K562 (cell line): ENCODE results near the gene PPARG. TPM values are rescaled to one million over a fixed set of nuclear protein-coding genes. Genes with fewer than 3 reads are reported as not detected.

Experiments
- ATAC-seq: fragments of 200-7000 bp; cut with Tn5 transposase; 3 replicates; pipeline ENCODE4 v1.9.1; 2020; ENCODE audit warnings: moderate library complexity
- BruUV-seq: library from RNA; stranded (reverse); fragments of 400-500 nt; replicated peaks from 2 replicates; lab custom pipeline; 2021; lab: Mats Ljungman, UMichigan
- CTCF ChIA-PET: fragments of 300-600 bp; formaldehyde crosslinking; extraction: SDS; loops from one replicate; lab custom pipeline; 2021; ENCODE audit warnings: low intra/inter-chr PET ratio; lab: Yijun Ruan, JAX
- POLR2A ChIA-PET: fragments of 300-600, 350-650 bp; sonication (Branson Sonifier 250); formaldehyde crosslinking; extraction: SDS; loops from one replicate; lab custom pipeline; 2021; ENCODE audit warnings: antibody characterized with exemption, inconsistent platforms; lab: Yijun Ruan, JAX
- DNase-seq, 4 experiments: peaks; one replicate each; pipeline versions ENCODE4 v3.0.0 to v3.0.0-alpha.2; 2011 to 2018; ENCODE audit warnings: low spot score in 3 of 4, mixed read lengths in 3 of 4; ENCODE audit errors: extremely low read depth in 1 of 4
- FAIRE-seq: peaks from 2 replicates; lab custom pipeline; 2011; peaks lifted over from hg19 to GRCh38; lab: Jason Lieb, UNC
- H2AFZ ChIP-seq: 2 replicates; pipeline ENCODE4 v1.6.0; 2011; ENCODE audit warnings: low read depth, low read length, control low read depth, inconsistent platforms
- H3K27ac ChIP-seq: fragments of 200-600 bp; 3 replicates; pipeline ENCODE4 v1.8.0; 2011; ENCODE audit warnings: low read depth, mild to moderate bottlenecking, control low read depth, inconsistent platforms, low read length, moderate library complexity, mixed read lengths; ENCODE audit errors: extremely low read depth
- H3K27me3 ChIP-seq, 2 experiments: fragments of 300-600 bp in 1 of 2; 2 replicates in 1 of 2; 3 replicates in 1 of 2; pipeline versions ENCODE4 v1.6.0 to v1.8.0; 2011; ENCODE audit warnings: inconsistent platforms in 2 of 2, low read length in 2 of 2, mild to moderate bottlenecking in 1 of 2, mixed read lengths in 1 of 2, moderate library complexity in 1 of 2; ENCODE audit not compliant: control insufficient read depth in 2 of 2, insufficient read depth in 2 of 2
- H3K36me3 ChIP-seq: fragments of 300-600 bp; 3 replicates; pipeline ENCODE4 v1.8.0; 2011; ENCODE audit warnings: mild to moderate bottlenecking, low read length, inconsistent platforms; ENCODE audit not compliant: control insufficient read depth, insufficient read depth
- H3K4me1 ChIP-seq, 2 experiments: fragments of 200-600 bp in 1 of 2; replicated peaks in 1 of 2; 2 replicates in 1 of 2; 3 replicates in 1 of 2; pipeline versions ENCODE4 v1.5.1 to v1.8.0; 2011; ENCODE audit warnings: inconsistent platforms in 2 of 2, low read length in 2 of 2, mild to moderate bottlenecking in 1 of 2, mixed read lengths in 1 of 2, moderate library complexity in 1 of 2; ENCODE audit not compliant: control insufficient read depth in 2 of 2, insufficient read depth in 2 of 2
- H3K4me2 ChIP-seq: 2 replicates; pipeline ENCODE4 v1.6.1; 2011; ENCODE audit warnings: low read length, control low read depth, inconsistent platforms, mixed read lengths; ENCODE audit not compliant: insufficient read depth
- H3K4me3 ChIP-seq: fragments of 200-600 bp; sonication (generic), shearing (Covaris generic); 2 replicates; pipeline ENCODE4 v1.5.1; 2016; ENCODE audit warnings: control low read depth, inconsistent platforms
- H3K79me2 ChIP-seq: fragments of 200-600 bp; 3 replicates; pipeline ENCODE4 v1.8.0; 2011; ENCODE audit warnings: low read length, inconsistent platforms; ENCODE audit not compliant: control insufficient read depth, insufficient read depth
- H3K9ac ChIP-seq, 2 experiments: 2 replicates each; pipeline versions ENCODE4 v1.6.0 to v1.6.1; 2011; ENCODE audit warnings: low read depth in 2 of 2, low read length in 2 of 2, control low read depth in 1 of 2, inconsistent platforms in 1 of 2, mild to moderate bottlenecking in 1 of 2, mixed read lengths in 1 of 2; ENCODE audit not compliant: insufficient read depth in 1 of 2
- H3K9me1 ChIP-seq: one replicate; pipeline ENCODE4 v1.6.0; 2011; ENCODE audit warnings: inconsistent platforms, mild to moderate bottlenecking, low read length, moderate library complexity; ENCODE audit not compliant: control insufficient read depth, insufficient read depth
- H3K9me3 ChIP-seq: replicated peaks from 2 replicates; pipeline ENCODE4 v1.5.1; 2011; ENCODE audit warnings: low read depth, low read length, inconsistent platforms; ENCODE audit not compliant: control insufficient read depth, insufficient read depth
- H4K20me1 ChIP-seq: replicated peaks from 2 replicates; pipeline ENCODE4 v1.6.1; 2011; ENCODE audit warnings: low read length, inconsistent platforms, mixed read lengths; ENCODE audit not compliant: control insufficient read depth, insufficient read depth
- CBFA2T2 ChIP-seq: fragments of 450-650 bp; conservative IDR thresholded peaks from 2 replicates; pipeline ENCODE4 v1.6.1; 2017; ENCODE audit warnings: mild to moderate bottlenecking
- ELF2 ChIP-seq: fragments of 250-450 bp; sonication (Bioruptor Pico); IDR thresholded peaks from 2 replicates; pipeline ENCODE4 v1.5.0; 2021; ENCODE audit warnings: mild to moderate bottlenecking
- JUN ChIP-seq, 2 experiments: sonication (generic) in 1 of 2; formaldehyde crosslinking in 1 of 2; IDR thresholded peaks; 2 replicates each; pipeline versions ENCODE4 v1.6.1 to v1.8.0; 2012 to 2022; ENCODE audit warnings: borderline replicate concordance in 2 of 2, mild to moderate bottlenecking in 2 of 2, improper control_type of control experiment in 1 of 2, low read depth in 1 of 2, low read length in 1 of 2, missing genetic modification reagents in 1 of 2
- NFRKB ChIP-seq: fragments of 450-650 bp; IDR thresholded peaks from 2 replicates; pipeline ENCODE4 v1.6.1; 2016; ENCODE audit warnings: low read depth
- PRPF4 ChIP-seq: fragments of 200-400 bp; formaldehyde crosslinking; IDR thresholded peaks from one replicate; pipeline ENCODE4 v1.6.1; 2017; ENCODE audit warnings: low read length, low read depth, mild to moderate bottlenecking; ENCODE audit not compliant: insufficient read depth, poor library complexity, severe bottlenecking
- SAFB ChIP-seq: fragments of 200-400 bp; formaldehyde crosslinking; IDR thresholded peaks from 2 replicates; pipeline ENCODE4 v1.6.1; 2017; ENCODE audit warnings: low read depth, low read length, borderline replicate concordance
- XRCC5 ChIP-seq: fragments of 200-400 bp; formaldehyde crosslinking; IDR thresholded peaks from 2 replicates; pipeline ENCODE4 v1.6.1; 2017; ENCODE audit warnings: low read depth, mild to moderate bottlenecking, low read length
- ZNF224 ChIP-seq: sonication (generic); formaldehyde crosslinking; IDR thresholded peaks from 2 replicates; pipeline ENCODE4 v1.8.0; 2022; ENCODE audit warnings: mild to moderate bottlenecking, missing genetic modification reagents
- WGBS: fragments of 100-300 bp; shearing (Covaris generic); methylation state at CpG from one replicate; pipeline ENCODE4 v1.1.6; 2016; ENCODE audit warnings: low coverage, mixed read lengths; ENCODE audit not compliant: insufficient coverage; ENCODE audit errors: missing lambda C conversion rate; 5-methylcytosine and 5-hydroxymethylcytosine counted together
- in situ Hi-C: fragments of 300-500 bp; cut with MboI; formaldehyde crosslinking; loops from 4 replicates; pipeline ENCODE4 v1.15.0; 2018; ENCODE audit warnings: inconsistent platforms, mixed read lengths
- intact Hi-C: fragments of 100-400 bp; cut with micrococcal nuclease; formaldehyde crosslinking; loops from 2 replicates; pipeline ENCODE4 v1.14.2; 2022
- polyA plus RNA-seq, 8 experiments: library from polyadenylated mRNA; depleted of rRNA in 4 of 8; stranded (reverse) in 5 of 8; unstranded in 3 of 8; fragments of >200 nt; fragmentation: Nextera tagmentation in 2 of 8; fragmentation: Illumina TruSeq in 1 of 8; extraction: Ambion mirVana in 2 of 8; extraction: Trizol in 1 of 8; gene quantifications; 2 replicates each; pipeline versions ENCODE4 v1.2.1 to v1.2.3, GENCODE V29; 2011 to 2014; ENCODE audit warnings: inconsistent platforms in 1 of 8, missing spikeins in 1 of 8
- total RNA-seq, 7 experiments: library from RNA; depleted of rRNA in 6 of 7; stranded (reverse); fragments of >200 nt in 6 of 7; fragmentation: Illumina TruSeq in 2 of 7; extraction: Trizol in 2 of 7; gene quantifications; 2 replicates each; pipeline versions ENCODE4 v1.2.1 to v1.2.3, GENCODE V29; 2011 to 2021; ENCODE audit warnings: low replicate concordance in 1 of 7
- TF ChIP-seq, protein P1 (sequence below): fragments of 450-650 bp; formaldehyde crosslinking; IDR thresholded peaks from 2 replicates; pipeline ENCODE4 v1.4.0; 2022; ENCODE audit warnings: mild to moderate bottlenecking, moderate library complexity
- TF ChIP-seq, protein P2 (sequence below): fragments of 450-650 bp; IDR thresholded peaks from 2 replicates; pipeline ENCODE4 v1.6.1; 2016; ENCODE audit warnings: mild to moderate bottlenecking
- TF ChIP-seq, protein P3 (sequence below), 2 experiments: fragments of 450-650 bp; IDR thresholded peaks; 2 replicates each; pipeline ENCODE4 v1.6.1; 2016; ENCODE audit warnings: mild to moderate bottlenecking in 2 of 2, borderline replicate concordance in 1 of 2, low read depth in 1 of 2, moderate library complexity in 1 of 2

The PPARG gene
- total and polyA plus RNA-seq, 9 of the 15 experiments (the other 6 are each of a cell fraction or from before 2014, with no cell fraction given) = not detected

DNA sequence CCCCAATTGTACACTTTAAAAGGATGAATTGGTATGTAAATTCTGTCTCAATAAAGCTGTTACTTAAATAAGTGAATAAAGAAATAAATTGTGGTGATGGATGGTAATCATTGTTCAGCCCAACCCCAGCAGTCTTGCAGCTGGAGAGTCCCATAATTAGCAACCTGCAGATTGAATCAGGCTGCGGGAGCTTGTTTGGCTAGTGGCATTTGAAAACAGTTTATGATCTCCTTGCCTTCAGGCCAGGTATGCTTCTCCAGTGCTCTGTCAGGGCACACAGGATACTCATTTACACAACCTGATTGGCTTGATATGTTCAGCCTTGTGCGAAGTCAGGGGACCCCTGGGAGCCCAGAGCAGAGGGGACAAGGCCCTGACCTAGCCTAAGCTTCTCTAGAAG is 178.9 kb downstream of the PPARG start:
- Histone ChIP-seq H3K9me1 (no peaks in the 10 kb centered on the region), H3K27ac (no peak overlapping the region), H4K20me1 (no peaks in the 10 kb centered on the region), H3K9me3 (no peaks in the 10 kb centered on the region), H3K4me2 (no peak overlapping the region), H3K9ac (no peak overlapping the region), H2AFZ (no peak overlapping the region), H3K4me3 (no peak overlapping the region), H3K27me3 (peaks cover 67 to 75% of the 10 kb centered on the region in 2 experiments), H3K36me3 (no peaks in the 10 kb centered on the region), H3K79me2 (no peaks in the 10 kb centered on the region), H3K4me1 (no peaks in the 10 kb centered on the region)
- no peak for DNase-seq
- WGBS = 0% methylated on average over 2 of the region's 2 CpGs
- FAIRE-seq = no peak
- ChIA-PET CTCF (no interaction called here), POLR2A (no interaction called here)
- in situ Hi-C loops = no loop called here
- BruUV-seq = no TSS peak
- no peak for ATAC-seq
- intact Hi-C loops = no loop called here
- TF ChIP-seq, protein P1, sequence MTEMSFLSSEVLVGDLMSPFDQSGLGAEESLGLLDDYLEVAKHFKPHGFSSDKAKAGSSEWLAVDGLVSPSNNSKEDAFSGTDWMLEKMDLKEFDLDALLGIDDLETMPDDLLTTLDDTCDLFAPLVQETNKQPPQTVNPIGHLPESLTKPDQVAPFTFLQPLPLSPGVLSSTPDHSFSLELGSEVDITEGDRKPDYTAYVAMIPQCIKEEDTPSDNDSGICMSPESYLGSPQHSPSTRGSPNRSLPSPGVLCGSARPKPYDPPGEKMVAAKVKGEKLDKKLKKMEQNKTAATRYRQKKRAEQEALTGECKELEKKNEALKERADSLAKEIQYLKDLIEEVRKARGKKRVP = no peak
- TF ChIP-seq ZNF224 (CRISPR knock-in tag) (no peak), PRPF4 (no peak), SAFB (no peak), NFRKB (no peak), ELF2 (CRISPR knock-in tag) (no peak), CBFA2T2 (no peak), JUN (IDR thresholded peaks at IDR 0.05; ENCODE audit: borderline replicate concordance, low read depth, low read length) (no peak), JUN (CRISPR knock-in tag; IDR thresholded peaks at IDR 0.05; ENCODE audit: borderline replicate concordance) (no peak), XRCC5 (no peak)
- TF ChIP-seq, protein P2, sequence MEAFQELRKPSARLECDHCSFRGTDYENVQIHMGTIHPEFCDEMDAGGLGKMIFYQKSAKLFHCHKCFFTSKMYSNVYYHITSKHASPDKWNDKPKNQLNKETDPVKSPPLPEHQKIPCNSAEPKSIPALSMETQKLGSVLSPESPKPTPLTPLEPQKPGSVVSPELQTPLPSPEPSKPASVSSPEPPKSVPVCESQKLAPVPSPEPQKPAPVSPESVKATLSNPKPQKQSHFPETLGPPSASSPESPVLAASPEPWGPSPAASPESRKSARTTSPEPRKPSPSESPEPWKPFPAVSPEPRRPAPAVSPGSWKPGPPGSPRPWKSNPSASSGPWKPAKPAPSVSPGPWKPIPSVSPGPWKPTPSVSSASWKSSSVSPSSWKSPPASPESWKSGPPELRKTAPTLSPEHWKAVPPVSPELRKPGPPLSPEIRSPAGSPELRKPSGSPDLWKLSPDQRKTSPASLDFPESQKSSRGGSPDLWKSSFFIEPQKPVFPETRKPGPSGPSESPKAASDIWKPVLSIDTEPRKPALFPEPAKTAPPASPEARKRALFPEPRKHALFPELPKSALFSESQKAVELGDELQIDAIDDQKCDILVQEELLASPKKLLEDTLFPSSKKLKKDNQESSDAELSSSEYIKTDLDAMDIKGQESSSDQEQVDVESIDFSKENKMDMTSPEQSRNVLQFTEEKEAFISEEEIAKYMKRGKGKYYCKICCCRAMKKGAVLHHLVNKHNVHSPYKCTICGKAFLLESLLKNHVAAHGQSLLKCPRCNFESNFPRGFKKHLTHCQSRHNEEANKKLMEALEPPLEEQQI = no peak
- TF ChIP-seq, protein P3, sequence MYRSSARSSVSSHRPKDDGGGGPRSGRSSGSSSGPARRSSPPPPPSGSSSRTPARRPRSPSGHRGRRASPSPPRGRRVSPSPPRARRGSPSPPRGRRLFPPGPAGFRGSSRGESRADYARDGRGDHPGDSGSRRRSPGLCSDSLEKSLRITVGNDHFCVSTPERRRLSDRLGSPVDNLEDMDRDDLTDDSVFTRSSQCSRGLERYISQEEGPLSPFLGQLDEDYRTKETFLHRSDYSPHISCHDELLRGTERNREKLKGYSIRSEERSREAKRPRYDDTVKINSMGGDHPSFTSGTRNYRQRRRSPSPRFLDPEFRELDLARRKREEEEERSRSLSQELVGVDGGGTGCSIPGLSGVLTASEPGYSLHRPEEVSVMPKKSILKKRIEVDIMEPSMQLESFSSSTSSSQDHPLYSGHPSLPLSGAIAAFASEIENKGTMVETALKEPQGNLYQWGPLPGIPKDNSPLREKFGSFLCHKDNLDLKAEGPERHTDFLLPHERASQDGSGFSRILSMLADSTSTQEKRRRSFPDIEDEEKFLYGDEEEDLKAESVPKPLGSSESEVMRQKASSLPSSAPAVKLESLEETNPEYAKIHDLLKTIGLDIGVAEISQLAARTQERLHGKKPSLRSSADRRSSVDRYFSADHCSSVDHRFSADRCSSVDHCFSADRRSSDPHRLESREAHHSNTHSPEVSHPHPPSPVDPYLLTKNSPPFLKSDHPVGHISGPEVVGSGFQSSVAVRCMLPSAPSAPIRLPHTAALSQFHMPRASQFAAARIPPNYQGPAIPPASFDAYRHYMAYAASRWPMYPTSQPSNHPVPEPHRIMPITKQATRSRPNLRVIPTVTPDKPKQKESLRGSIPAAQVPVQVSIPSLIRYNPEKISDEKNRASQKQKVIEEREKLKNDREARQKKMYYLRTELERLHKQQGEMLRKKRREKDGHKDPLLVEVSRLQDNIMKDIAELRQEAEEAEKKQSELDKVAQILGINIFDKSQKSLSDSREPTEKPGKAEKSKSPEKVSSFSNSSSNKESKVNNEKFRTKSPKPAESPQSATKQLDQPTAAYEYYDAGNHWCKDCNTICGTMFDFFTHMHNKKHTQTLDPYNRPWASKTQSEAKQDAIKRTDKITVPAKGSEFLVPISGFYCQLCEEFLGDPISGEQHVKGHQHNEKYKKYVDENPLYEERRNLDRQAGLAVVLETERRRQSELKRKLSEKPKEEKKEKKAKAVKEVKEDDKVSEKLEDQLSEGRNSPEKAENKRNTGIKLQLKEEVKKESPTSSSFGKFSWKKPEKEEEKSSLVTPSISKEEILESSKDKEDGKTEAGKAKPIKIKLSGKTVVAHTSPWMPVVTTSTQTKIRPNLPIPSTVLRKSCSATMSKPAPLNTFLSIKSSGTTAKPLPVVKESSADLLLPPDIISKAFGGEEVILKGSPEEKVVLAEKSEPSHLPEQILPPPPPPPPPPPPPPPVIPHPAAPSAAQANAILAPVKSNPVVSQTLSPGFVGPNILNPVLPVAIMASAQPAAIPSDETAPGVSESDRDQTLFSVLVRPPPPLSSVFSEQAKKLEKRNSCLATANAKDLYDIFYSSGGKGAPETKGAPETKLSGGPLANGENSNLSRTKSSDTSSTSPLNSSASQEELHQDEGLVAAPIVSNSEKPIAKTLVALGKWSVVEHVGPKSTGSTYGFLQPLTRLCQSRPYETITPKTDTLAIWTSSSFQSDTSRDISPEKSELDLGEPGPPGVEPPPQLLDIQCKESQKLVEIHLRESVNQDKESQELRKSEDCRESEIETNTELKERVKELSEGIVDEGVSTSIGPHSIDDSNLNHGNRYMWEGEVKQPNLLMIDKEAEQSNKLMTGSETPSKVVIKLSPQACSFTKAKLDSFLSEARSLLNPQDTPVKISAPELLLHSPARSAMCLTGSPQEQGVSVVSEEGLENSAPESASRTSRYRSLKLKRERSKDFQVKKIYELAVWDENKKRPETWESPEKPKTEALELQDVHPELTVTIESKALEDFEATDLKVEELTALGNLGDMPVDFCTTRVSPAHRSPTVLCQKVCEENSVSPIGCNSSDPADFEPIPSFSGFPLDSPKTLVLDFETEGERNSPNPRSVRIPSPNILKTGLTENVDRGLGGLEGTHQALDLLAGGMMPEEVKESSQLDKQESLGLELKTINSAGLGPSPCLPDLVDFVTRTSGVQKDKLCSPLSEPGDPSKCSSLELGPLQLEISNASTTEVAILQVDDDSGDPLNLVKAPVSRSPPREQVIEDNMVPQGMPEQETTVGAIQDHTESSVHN (IDR thresholded peaks at IDR 0.05; ENCODE audit: borderline replicate concordance in 1 of 2, low read depth in 1 of 2) = no peak
